GM23248 (cell line): ENCODE results near the gene ZNF644.

ENCODE experiments used
- EZH2 ChIP-seq: fragments of 200-600 bp; sonication (generic); IDR thresholded peaks from 2 replicates; pipeline ENCODE4 v1.6.1; 2018; ENCODE audit warnings: antibody characterized with exemption, mild to moderate bottlenecking; ENCODE audit not compliant: insufficient read depth, poor library complexity, severe bottlenecking
- EZH2phosphoT487 ChIP-seq: fragments of 200-600 bp; sonication (generic); IDR thresholded peaks from 2 replicates; pipeline ENCODE4 v1.6.1; 2018; ENCODE audit warnings: antibody characterized with exemption, moderate library complexity, mild to moderate bottlenecking, low read depth; ENCODE audit not compliant: insufficient read depth

DNA sequence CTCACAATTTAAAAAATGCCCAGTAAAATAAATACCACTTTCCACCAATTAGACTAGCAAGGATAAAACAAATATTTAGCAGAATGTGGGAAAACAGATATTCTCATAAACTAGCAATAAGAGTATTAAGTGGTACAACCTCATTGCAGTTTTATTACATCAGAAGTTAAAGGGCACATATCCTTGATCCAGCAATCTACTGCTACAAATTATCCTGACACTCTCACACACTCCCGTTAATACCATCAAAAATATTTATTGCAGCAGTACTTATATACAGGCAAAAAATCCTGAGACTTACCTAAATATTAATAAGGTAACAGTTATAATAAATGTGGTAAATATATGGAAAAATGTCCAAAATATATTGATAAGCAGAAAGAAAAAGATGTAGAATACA is 44.3 kb downstream of the ZNF644 start:
- no peak for TF ChIP-seq EZH2phosphoT487
- TF ChIP-seq EZH2: no peak
